ENCODE data around the gene RABL3.
A peak's percentile ranks its signal among the peaks of the same experiment; 100 is the strongest.
"Not testable (repeated sequence)": the region's sequence is repeated elsewhere in the genome, so short reads cannot be mapped to it uniquely, and the experiment has no call there.

Gene RABL3

DNA sequence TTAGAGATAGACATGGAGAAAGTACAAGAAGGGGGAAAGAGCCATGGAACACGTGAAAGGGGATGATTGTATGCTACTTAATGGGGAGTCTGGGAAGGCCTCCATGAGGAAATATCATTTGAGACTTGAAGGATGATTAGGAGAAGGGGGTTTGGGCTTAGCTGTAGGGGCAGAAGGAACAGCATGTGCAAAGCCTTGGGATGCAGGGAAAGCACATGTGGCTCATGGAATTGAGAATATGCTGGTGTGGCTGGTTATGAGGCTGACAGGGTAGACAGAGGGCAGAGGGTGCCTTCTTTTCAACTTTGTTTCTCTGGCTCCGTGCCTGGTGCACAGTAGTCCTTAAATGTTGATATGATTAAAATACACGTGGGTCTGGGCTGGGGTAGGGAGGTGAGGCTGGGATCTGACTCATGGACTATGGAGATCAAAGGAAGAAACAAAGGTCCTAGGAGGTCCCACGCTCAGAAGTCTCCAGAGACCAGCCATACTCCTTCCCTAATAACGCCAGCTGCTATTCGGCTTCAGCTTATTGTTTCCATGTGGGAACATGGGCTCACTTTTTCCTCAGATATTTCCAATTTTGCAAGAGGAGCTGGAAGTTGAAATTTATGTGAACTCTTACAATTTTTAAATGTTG lies 1.4 kb upstream of the RABL3 start:
- no peak for DNase-seq (ENCODE audit: low read depth)

DNA sequence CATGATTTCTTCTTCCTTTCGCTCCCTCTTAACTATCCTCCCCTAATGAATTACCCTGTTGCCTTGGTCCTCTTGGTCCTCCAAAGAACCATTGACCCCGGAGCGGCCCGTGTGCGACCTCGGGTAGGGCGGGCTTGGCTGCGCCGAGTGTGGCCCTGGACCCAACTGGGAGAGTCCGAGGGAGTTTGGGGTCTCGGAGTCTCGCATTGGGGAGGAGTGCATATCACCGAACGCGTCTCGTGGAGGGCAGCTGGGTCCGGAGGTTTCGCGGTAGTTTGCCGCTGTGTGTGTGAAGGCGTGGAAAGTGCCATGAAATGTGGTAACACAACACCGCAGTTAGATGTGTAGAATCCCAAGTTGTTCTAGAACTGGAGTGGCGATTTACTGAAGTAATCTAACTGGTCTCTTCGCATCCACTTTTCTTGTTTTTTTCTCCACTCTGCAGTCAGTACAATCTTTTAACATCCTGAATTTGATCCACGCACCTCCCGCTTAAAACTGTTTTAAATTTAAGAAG lies 591 bp upstream of the RABL3 start:
- peak; percentile 3 for DNase-seq (ENCODE audit: low read depth)

GRCh38 chr3:120741837-120742197 lies 499 bp downstream of the RABL3 start:
- no peak for DNase-seq (ENCODE audit: low read depth)

DNA sequence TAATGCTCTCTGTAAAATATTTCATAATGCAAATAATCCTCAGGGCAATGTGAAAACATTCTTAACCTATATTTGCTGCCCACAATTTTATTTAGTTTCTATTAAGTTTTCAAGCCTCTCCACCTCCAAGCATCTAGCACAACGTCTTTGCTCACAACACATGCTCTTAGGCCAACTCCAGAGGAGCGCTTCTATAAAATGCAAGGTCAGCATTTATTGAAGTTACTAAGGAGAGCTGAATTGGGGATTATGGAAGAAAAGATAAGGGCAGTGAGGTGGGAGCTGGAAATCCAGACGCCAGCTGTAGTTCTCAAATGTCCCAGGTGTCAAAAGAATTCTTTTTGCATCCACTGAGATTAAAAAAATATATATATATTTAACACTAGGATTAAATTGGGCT lies 996 bp downstream of the RABL3 start:
- no peak for DNase-seq (ENCODE audit: low read depth)

DNA sequence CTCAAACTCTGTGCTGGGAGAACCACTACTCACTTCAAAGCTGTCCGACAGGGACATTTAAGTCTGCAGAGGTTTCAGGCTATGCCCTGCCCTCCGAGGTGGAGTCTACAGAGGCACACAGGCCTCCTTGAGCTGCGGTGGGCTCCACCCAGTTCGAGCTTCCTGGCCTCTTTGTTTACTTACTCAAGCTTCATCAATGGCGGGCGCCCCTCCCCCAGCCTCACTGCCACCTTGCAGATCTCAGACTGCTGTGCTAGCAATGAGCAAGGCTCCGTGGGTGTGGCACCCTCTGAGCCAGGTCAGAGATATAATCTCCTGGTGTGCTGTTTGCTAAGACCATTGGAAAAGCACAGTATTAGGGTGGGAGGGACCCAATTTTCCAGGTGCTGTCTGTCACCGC lies 4.3 kb downstream of the RABL3 start:
- not testable (repeated sequence) for DNase-seq (ENCODE audit: low read depth)

- no peak for DNase-seq (ENCODE audit: low read depth)
Measured at GRCh38 chr3:120730576-120731542, 11.5 kb downstream of the RABL3 start.

- DNase-seq (ENCODE audit: low read depth): no peak
Measured at GRCh38 chr3:120726791-120727190, 15.5 kb downstream of the RABL3 start.

DNA sequence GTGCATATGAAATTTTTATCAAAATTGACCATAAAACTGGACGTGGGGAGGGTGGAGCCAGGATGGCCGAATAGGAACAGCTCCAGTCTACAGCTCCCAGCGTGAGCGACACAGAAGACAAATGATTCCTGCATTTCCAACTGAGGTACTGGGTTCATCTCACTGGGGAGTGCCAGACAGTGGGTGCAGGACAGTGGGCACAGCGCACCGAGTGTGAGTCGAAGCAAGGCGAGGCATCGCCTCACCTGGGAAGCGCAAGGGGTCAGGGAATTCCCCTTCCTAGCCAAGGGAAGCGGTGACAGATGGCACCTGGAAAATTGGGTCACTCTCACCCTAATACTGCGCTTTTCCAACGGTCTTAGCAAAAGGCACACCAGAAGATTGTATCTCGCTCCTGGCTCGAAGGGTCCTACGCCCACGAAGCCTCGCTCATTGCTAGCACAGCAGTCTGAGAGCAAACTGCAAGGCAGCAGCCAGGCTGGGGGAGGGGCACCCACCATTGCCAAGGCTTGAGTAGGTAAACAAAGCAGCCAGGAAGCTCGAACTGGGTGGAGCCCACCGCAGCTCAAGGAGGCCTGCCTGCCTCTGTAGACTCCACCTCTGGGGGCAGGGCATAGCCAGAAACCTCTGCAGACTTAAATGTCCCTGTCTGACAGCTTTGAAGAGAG lies 23.0 kb downstream of the RABL3 start:
- DNase-seq (ENCODE audit: low read depth): peak; percentile 37

- DNase-seq (ENCODE audit: low read depth): no peak
Measured at GRCh38 chr3:120713262-120713661, 29.1 kb downstream of the RABL3 start.

GRCh38 chr3:120710369-120710768 lies 31.9 kb downstream of the RABL3 start:
- no peak for DNase-seq (ENCODE audit: low read depth)

DNA sequence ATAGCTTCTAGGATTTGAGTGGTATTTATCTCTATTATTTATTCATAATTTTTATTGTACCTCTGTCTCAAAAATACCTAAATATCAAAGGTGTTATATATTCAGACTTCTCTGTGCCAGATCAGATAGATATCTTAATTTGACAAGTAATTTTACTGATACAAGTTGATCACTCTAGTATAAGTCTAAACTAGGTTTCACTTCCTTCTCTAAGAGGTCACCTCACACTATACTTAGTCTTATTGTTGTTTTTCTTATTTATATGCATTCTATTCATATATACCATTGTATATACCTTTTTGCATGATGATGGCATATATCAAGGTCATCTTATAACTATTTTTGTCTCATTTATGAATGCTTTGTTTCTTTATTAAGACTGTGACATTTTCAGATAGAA lies 33.9 kb downstream of the RABL3 start:
- DNase-seq (ENCODE audit: low read depth): no peak

DNA sequence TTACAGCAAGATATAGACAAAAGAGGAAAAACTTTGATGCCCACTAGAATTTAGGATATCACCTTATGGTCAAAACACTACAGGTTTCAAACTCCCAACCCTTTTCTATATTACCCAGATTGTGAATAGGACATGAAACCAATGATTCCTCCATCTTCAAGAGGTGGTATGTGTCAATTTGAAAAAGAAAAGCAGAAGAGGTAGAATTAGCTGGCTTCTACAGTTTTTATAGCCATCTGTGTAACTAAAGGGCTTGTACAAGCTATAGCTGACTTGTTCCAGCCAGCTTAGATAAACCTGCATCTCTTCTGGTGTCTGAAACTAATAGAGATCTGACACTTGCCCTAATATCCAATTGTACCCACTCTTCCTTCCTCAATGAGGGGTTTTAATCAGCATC lies 35.4 kb downstream of the RABL3 start:
- no peak for DNase-seq (ENCODE audit: low read depth)

GRCh38 chr3:120705884-120706582 lies 36.3 kb downstream of the RABL3 start:
- no peak for DNase-seq (ENCODE audit: low read depth)

DNA sequence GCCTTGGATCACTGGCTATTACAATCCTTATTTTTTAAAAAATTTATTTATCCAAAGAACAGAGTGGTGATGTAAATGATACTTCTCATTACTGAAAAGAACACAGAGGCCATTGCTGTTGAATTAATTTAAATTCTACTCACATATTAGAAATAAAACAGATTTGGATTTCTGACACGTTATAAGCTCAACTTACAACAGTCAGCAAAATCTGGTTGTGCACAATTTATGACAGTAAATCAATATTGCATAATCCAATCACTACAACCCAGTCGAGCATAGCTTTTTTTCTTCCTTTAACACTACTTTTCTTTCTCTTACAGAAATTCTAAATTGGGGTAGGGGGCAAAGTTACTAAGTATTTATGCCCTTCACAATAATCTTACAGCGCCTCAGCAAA lies 43.0 kb downstream of the RABL3 start:
- no peak for DNase-seq (ENCODE audit: low read depth)

- no peak for DNase-seq (ENCODE audit: low read depth)
Measured at GRCh38 chr3:120693439-120694171, 48.7 kb downstream of the RABL3 start.

DNA sequence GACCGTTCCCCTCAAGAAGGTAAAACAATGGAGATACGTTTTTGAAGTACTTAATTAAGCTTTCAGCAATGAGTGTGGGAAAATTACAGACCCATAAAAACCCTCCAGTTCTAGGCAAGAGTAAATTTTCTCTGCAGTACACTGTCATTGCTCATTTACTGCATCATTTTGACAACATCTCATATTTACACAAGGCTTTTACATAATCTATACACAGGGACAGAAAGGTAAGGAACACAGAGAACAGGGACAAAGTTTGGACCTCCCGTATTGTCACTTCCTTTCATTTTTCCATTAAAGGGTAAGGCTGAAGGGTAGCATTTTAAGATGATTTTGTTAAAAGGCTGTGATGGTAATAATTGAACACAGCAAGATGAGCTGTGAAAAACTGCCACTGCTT lies 52.9 kb downstream of the RABL3 start:
- no peak for DNase-seq (ENCODE audit: low read depth)

- no peak for DNase-seq (ENCODE audit: low read depth)
Measured at GRCh38 chr3:120688121-120688520, 54.2 kb downstream of the RABL3 start.

DNA sequence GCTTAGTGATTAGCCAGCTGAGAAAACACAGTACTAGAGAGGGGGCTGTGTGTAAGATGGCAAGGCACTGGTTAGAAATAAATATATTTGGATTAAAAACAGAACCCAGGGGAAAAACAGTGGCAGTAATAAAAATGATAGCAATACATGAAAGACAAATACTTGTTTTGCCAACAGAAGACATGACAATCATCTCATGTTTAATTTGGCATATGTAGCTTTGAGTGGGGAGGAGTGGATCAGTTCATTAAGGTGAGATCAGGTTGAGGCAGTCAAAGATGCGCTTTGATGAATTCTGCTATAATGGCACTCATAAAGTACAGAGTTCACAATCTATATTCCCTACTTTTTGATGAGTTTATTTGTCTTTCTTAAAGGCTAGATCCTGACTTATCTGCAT lies 56.9 kb downstream of the RABL3 start:
- no peak for DNase-seq (ENCODE audit: low read depth)

DNA sequence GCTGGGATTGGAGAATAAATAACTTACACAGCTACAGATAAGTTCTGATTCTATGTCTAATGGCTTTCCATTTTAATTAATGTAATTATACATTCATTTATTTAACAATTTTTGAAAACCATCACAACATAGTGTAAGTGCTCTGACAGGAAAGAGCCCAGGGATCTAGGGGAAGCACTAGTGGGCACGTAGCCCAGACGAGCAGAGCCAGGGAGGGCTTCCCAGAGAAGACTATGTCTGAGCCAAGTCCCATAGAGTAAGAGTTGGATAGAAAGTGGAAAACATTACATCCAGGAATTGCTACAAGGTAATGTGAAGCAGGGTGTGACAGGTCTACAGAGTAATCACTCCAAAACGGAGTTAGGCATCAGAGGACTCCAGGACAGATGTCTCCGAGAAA lies 57.4 kb downstream of the RABL3 start:
- no peak for DNase-seq (ENCODE audit: low read depth)

DNA sequence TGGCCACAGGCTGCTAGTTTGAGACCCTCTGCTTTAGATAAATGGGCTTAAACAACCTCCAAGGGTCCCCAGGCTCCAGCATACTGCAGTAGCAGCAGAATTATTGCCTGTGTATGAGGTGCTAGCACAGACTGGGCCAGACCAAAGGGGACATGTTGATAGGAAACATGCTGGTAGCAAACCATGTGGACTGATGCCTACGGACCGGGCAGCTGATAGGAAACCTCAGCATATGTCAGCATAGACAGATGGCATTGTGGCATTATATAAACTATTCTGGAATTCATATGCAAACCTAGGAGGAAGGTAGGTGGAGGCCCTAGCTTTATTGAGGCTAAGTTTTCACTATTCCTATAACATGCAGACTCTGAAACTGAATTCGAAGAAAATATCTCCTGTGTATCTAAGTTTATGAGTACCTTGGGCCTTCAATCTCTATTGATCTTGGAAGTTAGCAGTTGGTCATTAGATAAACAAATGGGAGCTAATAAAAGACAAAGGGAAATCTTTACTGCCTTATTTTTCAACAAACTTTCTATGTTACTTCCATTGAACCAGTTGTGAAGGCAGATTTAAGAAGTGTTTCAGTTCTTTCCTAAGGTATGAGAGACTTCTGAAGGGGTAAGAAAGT lies 58.5 kb downstream of the RABL3 start:
- no peak for DNase-seq (ENCODE audit: low read depth)

- DNase-seq (ENCODE audit: low read depth): no peak
Measured at GRCh38 chr3:120683213-120683612, 59.1 kb downstream of the RABL3 start.
